ENCODE measurements around the gene GHRH.

DNA sequence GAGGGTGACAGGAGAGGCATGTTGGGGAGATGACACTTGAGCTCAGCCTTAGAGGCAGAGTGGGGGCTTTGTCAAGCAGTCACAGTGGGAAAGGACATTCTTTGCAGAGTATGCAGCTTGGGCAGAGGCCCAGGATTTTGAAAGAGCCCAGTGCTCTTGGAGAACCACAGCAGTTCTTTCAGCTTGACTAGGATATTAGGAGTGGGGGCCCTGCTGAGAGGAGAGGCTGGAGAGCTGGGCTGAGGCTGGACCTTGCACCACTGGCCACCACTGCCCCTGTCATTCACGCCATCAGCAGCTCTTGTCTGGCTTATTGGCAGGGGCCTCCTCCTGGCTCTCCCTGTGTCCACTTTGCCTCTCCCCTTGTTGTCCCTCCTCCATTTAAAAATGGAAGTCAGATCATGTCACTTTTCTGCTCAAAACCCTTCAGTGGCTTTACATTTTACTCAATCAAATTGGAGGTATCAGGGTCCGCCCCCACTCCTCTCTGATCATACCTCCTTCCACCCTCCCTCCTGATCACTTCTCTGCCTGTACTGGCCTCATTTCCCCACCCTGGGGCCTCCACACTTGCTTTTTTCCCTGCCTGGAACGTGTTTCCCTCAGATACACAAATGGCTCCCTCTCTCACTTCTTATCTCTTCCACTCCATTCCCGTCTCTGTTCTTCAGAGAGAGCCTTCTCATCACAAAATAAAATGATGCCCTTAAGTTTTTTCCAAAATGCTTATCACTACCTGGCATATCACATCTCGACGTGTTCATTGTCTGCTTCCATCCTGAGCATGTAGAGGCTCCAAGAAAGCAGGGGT lies 38.3 kb upstream of the GHRH start:
- TF ChIP-seq POLR2A (IDR thresholded peaks at IDR 0.05; ENCODE audit: low read depth, low read length) = no peak
- TF ChIP-seq POLR2AphosphoS5 (IDR thresholded peaks at IDR 0.05; ENCODE audit: low read depth, low read length) = no peak
- no peak for TF ChIP-seq TAF1 (IDR thresholded peaks at IDR 0.05; ENCODE audit: low read depth, low read length)
- no peak for TF ChIP-seq SPI1 (IDR thresholded peaks at IDR 0.05; ENCODE audit: low read depth, low read length)
- TF ChIP-seq PAX5 (IDR thresholded peaks at IDR 0.05; ENCODE audit: insufficient read depth, low read length, severe bottlenecking) = no peak
- no peak for TF ChIP-seq POU2F2 (IDR thresholded peaks at IDR 0.05; ENCODE audit: low read depth, low read length)
